Panc1 (cell line): ENCODE results near the gene CYP4X1.
"Not testable (repeated sequence)": the region's sequence is repeated elsewhere in the genome, so short reads cannot be mapped to it uniquely, and the experiment has no call there.

Experiments
- REST ChIP-seq, 2 experiments: IDR thresholded peaks; 2 replicates each; pipeline ENCODE4 v1.6.1; 2011 to 2012; ENCODE audit warnings: low read depth in 2 of 2, control low read depth in 1 of 2, low read length in 1 of 2, mild to moderate bottlenecking in 1 of 2, moderate library complexity in 1 of 2; ENCODE audit not compliant: insufficient read depth in 1 of 2
- TCF7L2 ChIP-seq: IDR thresholded peaks from 2 replicates; pipeline ENCODE4 v1.6.1; 2011; ENCODE audit warnings: mild to moderate bottlenecking, low read depth, low read length, inconsistent platforms

GRCh38 chr1:47089356-47089755, 65.9 kb downstream of the CYP4X1 start:
- TF ChIP-seq TCF7L2; REST (IDR thresholded peaks at IDR 0.05; ENCODE audit: insufficient read depth in 1 of 2, low read depth in 2 of 2, low read length in 1 of 2): not testable (repeated sequence)
